K562 (cell line): ENCODE results near the gene NTM.

Experiments used
- JUN ChIP-seq, 2 experiments: sonication (generic) in 1 of 2; formaldehyde crosslinking in 1 of 2; IDR thresholded peaks; 2 replicates each; pipeline versions ENCODE4 v1.6.1 to v1.8.0; 2012 to 2022; ENCODE audit warnings: borderline replicate concordance in 2 of 2, mild to moderate bottlenecking in 2 of 2, improper control_type of control experiment in 1 of 2, low read depth in 1 of 2, low read length in 1 of 2, missing genetic modification reagents in 1 of 2
- MAFF ChIP-seq: IDR thresholded peaks from 2 replicates; pipeline ENCODE4 v1.6.1; 2012; ENCODE audit warnings: low read length, improper control_type of control experiment
- MTA2 ChIP-seq: fragments of 450-650 bp; IDR thresholded peaks from 2 replicates; pipeline ENCODE4 v1.6.1; 2016; ENCODE audit warnings: low read depth
- MYBL2 ChIP-seq, 2 experiments: fragments of 450-650 bp in 1 of 2; sonication (generic) in 1 of 2; formaldehyde crosslinking in 1 of 2; IDR thresholded peaks; 2 replicates each; pipeline versions ENCODE4 v1.6.1 to v1.8.1; 2017 to 2022; ENCODE audit warnings: borderline replicate concordance in 1 of 2, inconsistent platforms in 1 of 2, low read depth in 1 of 2, mild to moderate bottlenecking in 1 of 2, missing genetic modification reagents in 1 of 2, moderate library complexity in 1 of 2
- PHF20 ChIP-seq: fragments of 450-650 bp; IDR thresholded peaks from 2 replicates; pipeline ENCODE4 v1.6.1; 2018; ENCODE audit not compliant: partially characterized antibody
- STAT6 ChIP-seq: sonication (generic); formaldehyde crosslinking; IDR thresholded peaks from 2 replicates; pipeline ENCODE4 v1.8.1; 2023; ENCODE audit warnings: mild to moderate bottlenecking, missing genetic modification reagents
- TF ChIP-seq, protein P1 (sequence below): fragments of 250-450 bp; sonication (Bioruptor Pico); IDR thresholded peaks from 2 replicates; pipeline ENCODE4 v1.8.0; 2021; ENCODE audit warnings: mild to moderate bottlenecking, moderate library complexity
- TF ChIP-seq, protein P2 (sequence below): sonication (generic); formaldehyde crosslinking; IDR thresholded peaks from 2 replicates; pipeline ENCODE4 v1.8.0; 2022; ENCODE audit warnings: missing genetic modification reagents, mild to moderate bottlenecking, borderline replicate concordance

- TF ChIP-seq, protein P1, sequence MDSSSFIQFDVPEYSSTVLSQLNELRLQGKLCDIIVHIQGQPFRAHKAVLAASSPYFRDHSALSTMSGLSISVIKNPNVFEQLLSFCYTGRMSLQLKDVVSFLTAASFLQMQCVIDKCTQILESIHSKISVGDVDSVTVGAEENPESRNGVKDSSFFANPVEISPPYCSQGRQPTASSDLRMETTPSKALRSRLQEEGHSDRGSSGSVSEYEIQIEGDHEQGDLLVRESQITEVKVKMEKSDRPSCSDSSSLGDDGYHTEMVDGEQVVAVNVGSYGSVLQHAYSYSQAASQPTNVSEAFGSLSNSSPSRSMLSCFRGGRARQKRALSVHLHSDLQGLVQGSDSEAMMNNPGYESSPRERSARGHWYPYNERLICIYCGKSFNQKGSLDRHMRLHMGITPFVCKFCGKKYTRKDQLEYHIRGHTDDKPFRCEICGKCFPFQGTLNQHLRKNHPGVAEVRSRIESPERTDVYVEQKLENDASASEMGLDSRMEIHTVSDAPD: no peak
- TF ChIP-seq, protein P2, sequence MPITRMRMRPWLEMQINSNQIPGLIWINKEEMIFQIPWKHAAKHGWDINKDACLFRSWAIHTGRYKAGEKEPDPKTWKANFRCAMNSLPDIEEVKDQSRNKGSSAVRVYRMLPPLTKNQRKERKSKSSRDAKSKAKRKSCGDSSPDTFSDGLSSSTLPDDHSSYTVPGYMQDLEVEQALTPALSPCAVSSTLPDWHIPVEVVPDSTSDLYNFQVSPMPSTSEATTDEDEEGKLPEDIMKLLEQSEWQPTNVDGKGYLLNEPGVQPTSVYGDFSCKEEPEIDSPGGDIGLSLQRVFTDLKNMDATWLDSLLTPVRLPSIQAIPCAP (CRISPR knock-in tag): no peak
- TF ChIP-seq JUN (IDR thresholded peaks at IDR 0.05; ENCODE audit: borderline replicate concordance, low read depth, low read length): no peak
- TF ChIP-seq JUN (CRISPR knock-in tag; IDR thresholded peaks at IDR 0.05; ENCODE audit: borderline replicate concordance): no peak
- no peak for TF ChIP-seq STAT6 (CRISPR knock-in tag)
- TF ChIP-seq MTA2: no peak
- TF ChIP-seq MYBL2 (IDR thresholded peaks at IDR 0.05; ENCODE audit: low read depth): no peak
- TF ChIP-seq MYBL2 (CRISPR knock-in tag; IDR thresholded peaks at IDR 0.05; ENCODE audit: borderline replicate concordance): no peak
- no peak for TF ChIP-seq MAFF
- TF ChIP-seq PHF20: no peak
Observed at GRCh38 chr11:131760091-131761061, 390.0 kb downstream of the NTM start.
